ENCODE results near the gene KCTD16.

The KCTD16 gene

DNA sequence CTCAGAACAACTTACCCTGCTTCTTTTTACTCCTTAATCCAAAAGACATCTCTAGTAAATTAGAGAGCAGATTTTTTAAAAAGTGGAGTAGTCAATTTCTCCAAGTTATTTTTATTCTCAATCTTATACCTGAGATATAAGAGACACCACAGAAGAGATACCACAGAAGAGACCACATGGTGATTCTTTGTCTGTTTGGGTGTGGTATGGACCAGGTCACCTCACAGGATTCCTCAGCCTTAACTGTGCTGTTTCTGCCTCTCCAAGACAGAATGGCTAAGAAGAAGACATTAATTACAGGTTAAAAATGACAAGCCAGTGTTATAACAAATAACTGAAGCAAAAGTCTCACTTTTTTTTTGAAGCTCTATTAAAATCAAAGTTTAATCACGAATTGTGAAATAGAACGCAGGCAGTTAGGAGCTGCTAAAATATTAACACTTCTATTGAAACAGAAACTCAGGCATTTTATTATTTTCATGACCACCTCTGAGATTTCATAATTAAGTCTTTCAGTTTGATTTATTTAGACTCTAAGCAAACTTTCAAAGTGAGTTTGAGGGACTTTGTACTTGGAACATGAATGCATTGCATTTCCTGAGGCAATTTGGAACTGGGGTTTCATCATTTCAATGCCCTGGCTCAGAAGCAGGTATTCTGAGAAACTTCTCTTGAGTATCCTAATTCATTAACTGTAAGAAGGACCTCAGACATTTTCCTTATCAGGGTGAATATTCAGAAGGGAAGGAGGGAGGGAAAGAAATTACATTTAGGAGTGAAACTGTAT lies 280.7 kb downstream of the KCTD16 start:
- no peaks in the 10 kb centered on the region for H3K27me3 Mint-ChIP-seq
- no peak overlapping the region for H3K4me3 Mint-ChIP-seq
- H3K9me3 Mint-ChIP-seq = no peaks in the 10 kb centered on the region
- intact Hi-C loops (cut with micrococcal nuclease) = no loop called here
- no peak overlapping the region for H3K27ac Mint-ChIP-seq
- H3K36me3 Mint-ChIP-seq (ENCODE audit: low read depth) = no peaks in the 10 kb centered on the region
- H3K4me1 Mint-ChIP-seq (ENCODE audit: low read depth) = peaks cover 5% of the 10 kb centered on the region

DNA sequence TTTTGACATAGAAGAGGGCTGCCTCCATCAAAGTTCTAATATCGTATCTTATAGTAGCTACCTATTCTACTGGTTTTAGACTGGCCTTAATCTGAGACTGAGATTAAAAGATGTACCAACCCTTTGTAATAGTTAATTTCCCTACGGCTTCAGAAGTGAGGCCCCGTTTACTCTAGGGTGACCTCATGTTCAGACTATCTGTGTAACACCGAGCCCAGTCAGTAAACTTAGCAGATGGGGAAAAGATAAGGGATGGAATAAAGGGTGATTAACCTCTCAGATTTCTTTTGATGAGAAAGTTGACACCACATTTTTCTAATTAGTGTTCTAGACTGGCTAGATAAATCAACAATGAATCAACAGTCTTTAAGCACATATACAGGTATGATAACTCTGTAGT lies 283.1 kb downstream of the KCTD16 start:
- no peaks in the 10 kb centered on the region for H3K27me3 Mint-ChIP-seq
- no peak overlapping the region for H3K4me3 Mint-ChIP-seq
- no peaks in the 10 kb centered on the region for H3K36me3 Mint-ChIP-seq (ENCODE audit: low read depth)
- H3K9me3 Mint-ChIP-seq = no peaks in the 10 kb centered on the region
- no peaks in the 10 kb centered on the region for H3K4me1 Mint-ChIP-seq (ENCODE audit: low read depth)
- no peak overlapping the region for H3K27ac Mint-ChIP-seq
- intact Hi-C loops (cut with micrococcal nuclease) = no loop called here

GRCh38 chr5:144457160-144457559 lies 286.5 kb downstream of the KCTD16 start:
- no peaks in the 10 kb centered on the region for H3K36me3 Mint-ChIP-seq (ENCODE audit: low read depth)
- intact Hi-C loops (cut with micrococcal nuclease) = no loop called here
- H3K4me3 Mint-ChIP-seq = no peak overlapping the region
- no peaks in the 10 kb centered on the region for H3K4me1 Mint-ChIP-seq (ENCODE audit: low read depth)
- H3K9me3 Mint-ChIP-seq = no peaks in the 10 kb centered on the region
- no peaks in the 10 kb centered on the region for H3K27me3 Mint-ChIP-seq
- H3K27ac Mint-ChIP-seq = no peak overlapping the region

- intact Hi-C loops (cut with micrococcal nuclease) = no loop called here
- H3K4me1 Mint-ChIP-seq (ENCODE audit: low read depth) = no peaks in the 10 kb centered on the region
Measured at GRCh38 chr5:144458216-144458615, 287.5 kb downstream of the KCTD16 start.

DNA sequence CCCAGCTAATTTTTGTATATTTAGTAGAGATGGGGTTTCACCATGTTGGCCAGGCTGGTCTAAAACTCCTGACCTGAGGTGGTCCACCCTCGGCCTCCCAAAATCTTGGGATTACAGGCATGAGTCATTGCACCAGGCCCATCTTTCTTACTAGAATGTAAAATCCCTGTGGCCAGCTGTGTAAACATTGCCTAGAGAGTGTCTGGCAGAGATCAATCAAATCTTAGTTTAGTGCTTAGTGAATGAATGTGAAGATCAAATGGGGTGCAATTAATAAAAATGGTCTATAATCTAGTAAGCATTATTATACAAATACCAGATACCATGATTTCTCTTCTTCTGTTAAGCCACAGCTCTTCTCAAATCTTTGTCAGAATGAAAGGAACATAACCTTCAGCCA lies 289.9 kb downstream of the KCTD16 start:
- intact Hi-C loops (cut with micrococcal nuclease) = no loop called here
- peaks cover 9% of the 10 kb centered on the region for H3K9me3 Mint-ChIP-seq
- H3K4me1 Mint-ChIP-seq (ENCODE audit: low read depth) = no peaks in the 10 kb centered on the region
- H3K36me3 Mint-ChIP-seq (ENCODE audit: low read depth) = no peaks in the 10 kb centered on the region
- H3K27ac Mint-ChIP-seq = no peak overlapping the region
- H3K4me3 Mint-ChIP-seq = no peak overlapping the region
- H3K27me3 Mint-ChIP-seq = no peaks in the 10 kb centered on the region

More at GRCh38 chr5:144458216-144458615, 287.5 kb downstream of the KCTD16 start:
- Mint-ChIP-seq H3K4me3 (no peak overlapping the region), H3K27ac (no peak overlapping the region), H3K9me3 (no peaks in the 10 kb centered on the region), H3K36me3 (ENCODE audit: low read depth) (no peaks in the 10 kb centered on the region), H3K27me3 (no peaks in the 10 kb centered on the region)

GRCh38 chr5:144462577-144462976 lies 291.9 kb downstream of the KCTD16 start:
- Mint-ChIP-seq H3K36me3 (ENCODE audit: low read depth) (no peaks in the 10 kb centered on the region), H3K27ac (no peak overlapping the region), H3K9me3 (peaks cover 9% of the 10 kb centered on the region), H3K27me3 (no peaks in the 10 kb centered on the region), H3K4me3 (no peak overlapping the region), H3K4me1 (ENCODE audit: low read depth) (no peaks in the 10 kb centered on the region)
- intact Hi-C loops (cut with micrococcal nuclease) = no loop called here

DNA sequence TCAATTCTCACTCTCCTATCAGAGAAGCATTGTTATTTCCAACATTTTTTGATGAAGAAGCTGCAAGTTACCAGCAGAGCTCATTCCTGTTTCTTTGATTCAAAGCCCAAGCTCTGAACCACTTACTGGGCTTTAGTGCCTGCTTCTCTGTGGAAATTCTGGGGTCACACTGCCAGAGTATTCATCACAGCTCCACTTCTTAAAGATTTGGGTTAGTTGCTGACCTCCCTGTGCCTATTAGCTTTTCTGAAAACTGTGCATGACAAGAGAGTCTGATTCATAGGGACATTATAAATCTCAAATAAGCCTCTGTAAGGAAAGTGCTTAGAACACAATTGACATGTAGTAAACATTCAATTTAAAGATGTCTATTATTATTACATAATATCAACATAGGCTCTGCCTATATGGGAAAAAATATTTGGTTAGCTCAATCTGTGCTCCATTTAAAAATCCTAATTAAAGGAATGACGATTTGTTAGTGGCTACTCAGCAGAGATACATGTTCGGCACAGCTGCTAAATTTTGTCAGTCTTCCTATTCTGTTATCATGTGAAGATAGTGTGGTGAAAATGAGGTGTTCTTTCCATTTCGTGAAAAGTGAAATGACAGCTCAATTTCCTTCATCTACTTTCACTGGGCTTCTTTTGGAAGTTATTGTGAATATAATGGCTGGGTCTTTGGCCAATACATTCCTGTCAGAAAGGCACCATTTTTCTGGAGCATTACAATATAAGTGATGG lies 293.0 kb downstream of the KCTD16 start:
- peaks cover 5% of the 10 kb centered on the region for H3K4me1 Mint-ChIP-seq (ENCODE audit: low read depth)

DNA sequence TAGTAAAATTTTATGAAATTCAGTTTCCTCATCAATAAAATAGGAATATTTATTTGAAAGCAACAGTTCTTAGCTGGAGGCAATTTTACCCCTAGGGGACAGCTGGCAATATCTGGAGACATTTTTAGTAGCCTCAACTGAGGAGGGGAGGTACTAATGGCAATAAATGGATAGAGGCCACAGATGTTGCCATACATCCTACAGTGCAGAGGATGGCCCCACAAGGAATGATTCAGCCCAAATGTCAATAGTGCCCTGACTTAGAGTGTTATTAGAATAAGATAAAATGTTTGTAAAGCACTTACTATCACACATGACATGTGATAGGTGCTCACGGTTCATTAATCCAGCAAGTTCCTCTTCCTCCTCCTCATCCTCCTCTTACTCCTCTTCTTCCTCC lies 293.6 kb downstream of the KCTD16 start:
- Mint-ChIP-seq H3K9me3 (peaks cover 9% of the 10 kb centered on the region), H3K4me3 (no peak overlapping the region), H3K36me3 (ENCODE audit: low read depth) (no peaks in the 10 kb centered on the region), H3K4me1 (ENCODE audit: low read depth) (peaks cover 5% of the 10 kb centered on the region), H3K27me3 (no peaks in the 10 kb centered on the region), H3K27ac (no peak overlapping the region)
- intact Hi-C loops (cut with micrococcal nuclease) = no loop called here

More for the DNA sequence above, 293.0 kb downstream of the KCTD16 start:
- no peak overlapping the region for H3K27ac Mint-ChIP-seq
- peaks cover 9% of the 10 kb centered on the region for H3K9me3 Mint-ChIP-seq
- intact Hi-C loops (cut with micrococcal nuclease) = no loop called here
- no peaks in the 10 kb centered on the region for H3K27me3 Mint-ChIP-seq
- H3K4me3 Mint-ChIP-seq = no peak overlapping the region
- H3K36me3 Mint-ChIP-seq (ENCODE audit: low read depth) = no peaks in the 10 kb centered on the region

DNA sequence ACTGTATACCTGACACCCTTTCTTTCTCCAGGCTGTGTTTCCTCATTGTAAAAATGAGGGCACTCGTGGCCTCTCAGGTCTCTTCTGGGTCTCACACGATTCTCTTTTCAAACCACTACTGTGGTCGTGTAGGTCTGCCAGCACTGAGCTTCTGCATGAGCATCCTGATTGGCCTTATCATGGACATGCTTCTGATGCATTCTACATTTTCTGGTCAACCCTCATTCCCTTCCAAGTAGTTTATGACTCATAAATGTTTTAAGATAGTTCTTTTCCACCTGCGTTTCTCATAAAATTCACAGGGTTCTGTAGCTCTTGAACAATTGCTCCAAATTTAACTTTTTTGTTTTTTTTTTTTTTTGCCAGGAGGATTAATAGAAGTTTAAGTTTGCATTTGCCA lies 294.8 kb downstream of the KCTD16 start:
- no peaks in the 10 kb centered on the region for H3K27me3 Mint-ChIP-seq
- no peak overlapping the region for H3K27ac Mint-ChIP-seq
- H3K4me1 Mint-ChIP-seq (ENCODE audit: low read depth) = peaks cover 5% of the 10 kb centered on the region
- H3K4me3 Mint-ChIP-seq = no peak overlapping the region
- intact Hi-C loops (cut with micrococcal nuclease) = no loop called here
- no peaks in the 10 kb centered on the region for H3K36me3 Mint-ChIP-seq (ENCODE audit: low read depth)
- peaks cover 9% of the 10 kb centered on the region for H3K9me3 Mint-ChIP-seq

DNA sequence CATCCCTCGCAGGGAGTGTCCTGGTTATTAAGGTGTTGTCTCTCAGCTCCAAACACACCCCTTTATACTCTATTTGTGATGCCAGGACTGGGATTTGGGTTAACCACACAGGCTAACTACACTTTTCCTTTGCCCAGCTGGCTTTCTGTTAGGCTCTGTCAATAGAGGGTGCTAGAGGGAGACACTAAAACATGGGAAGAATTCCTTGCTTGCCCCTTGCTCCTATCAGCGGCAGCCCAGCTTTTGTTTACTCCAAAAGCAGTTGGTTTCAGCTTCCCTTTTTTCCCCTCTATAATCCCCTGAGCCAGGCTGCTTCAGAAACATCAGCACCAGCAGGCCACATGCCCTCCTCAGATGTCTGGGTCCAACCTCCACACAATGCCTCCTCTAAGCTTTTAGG lies 297.1 kb downstream of the KCTD16 start:
- Mint-ChIP-seq H3K27me3 (no peaks in the 10 kb centered on the region), H3K27ac (no peak overlapping the region), H3K9me3 (peaks cover 9% of the 10 kb centered on the region), H3K36me3 (ENCODE audit: low read depth) (no peaks in the 10 kb centered on the region), H3K4me1 (ENCODE audit: low read depth) (peaks cover 10% of the 10 kb centered on the region), H3K4me3 (no peak overlapping the region)
- intact Hi-C loops (cut with micrococcal nuclease) = no loop called here

DNA sequence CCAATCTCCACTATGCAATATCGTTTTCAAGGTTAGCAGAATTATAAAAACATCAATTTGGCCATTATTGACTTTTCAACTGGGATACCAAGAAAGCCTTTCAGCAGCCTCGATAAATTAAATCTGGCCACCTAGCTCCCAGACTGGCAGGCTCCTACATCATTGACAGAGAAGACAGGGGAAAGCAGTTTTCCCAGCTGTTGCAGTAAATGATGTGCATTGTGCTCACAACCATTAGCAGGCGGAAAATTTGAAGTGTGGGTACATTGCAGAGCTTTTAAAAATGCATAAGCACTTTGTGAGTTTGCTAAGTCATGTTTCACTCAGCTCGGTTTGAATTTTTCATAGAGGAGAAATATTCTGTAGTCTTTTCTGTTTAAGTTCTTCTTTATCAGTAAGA lies 297.9 kb downstream of the KCTD16 start:
- Mint-ChIP-seq H3K4me1 (ENCODE audit: low read depth) (peaks cover 10% of the 10 kb centered on the region), H3K27me3 (no peaks in the 10 kb centered on the region), H3K36me3 (ENCODE audit: low read depth) (no peaks in the 10 kb centered on the region), H3K27ac (no peak overlapping the region), H3K9me3 (peaks cover 9% of the 10 kb centered on the region), H3K4me3 (no peak overlapping the region)
- intact Hi-C loops (cut with micrococcal nuclease) = no loop called here

DNA sequence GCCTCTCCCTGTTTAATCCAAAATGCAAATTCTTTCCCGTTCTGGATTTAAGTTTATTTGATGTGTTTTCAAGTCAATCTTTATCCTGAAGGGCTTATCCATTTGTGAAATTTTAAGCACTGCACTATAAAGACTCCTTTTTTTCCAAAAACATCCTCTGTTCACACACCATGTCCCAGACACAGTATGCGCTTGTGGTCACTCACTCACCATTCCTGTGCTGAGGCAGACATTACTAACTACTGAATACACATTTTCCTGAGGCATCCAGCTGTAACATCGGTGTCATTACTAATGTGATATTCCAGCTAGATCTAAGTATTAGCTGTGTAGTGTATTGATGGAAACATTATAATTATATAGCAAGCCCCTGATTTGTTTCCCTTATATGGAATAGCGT lies 298.4 kb downstream of the KCTD16 start:
- Mint-ChIP-seq H3K36me3 (ENCODE audit: low read depth) (no peaks in the 10 kb centered on the region), H3K27ac (no peak overlapping the region), H3K27me3 (no peaks in the 10 kb centered on the region), H3K4me3 (no peak overlapping the region), H3K9me3 (peaks cover 9% of the 10 kb centered on the region), H3K4me1 (ENCODE audit: low read depth) (peaks cover 10% of the 10 kb centered on the region)
- intact Hi-C loops (cut with micrococcal nuclease) = no loop called here

DNA sequence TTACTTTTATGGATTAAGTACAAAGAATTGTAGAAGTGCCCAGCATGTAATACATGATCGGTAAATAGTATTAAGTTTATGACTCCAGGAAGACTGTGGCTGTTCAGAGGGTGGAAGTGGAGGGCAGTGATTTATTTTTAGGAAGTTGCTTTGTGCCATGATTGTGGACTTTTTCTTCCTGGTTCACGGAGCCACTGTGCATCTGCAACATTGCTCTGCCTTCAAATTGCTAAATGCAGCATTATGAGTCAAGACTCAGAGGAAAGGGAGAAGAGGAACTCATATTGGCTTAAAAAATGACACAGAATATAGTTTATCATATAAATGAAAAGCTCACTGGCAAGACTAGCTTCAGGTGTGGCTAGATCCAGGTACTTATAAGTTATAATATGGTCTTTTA lies 301.5 kb downstream of the KCTD16 start:
- Mint-ChIP-seq H3K27me3 (no peaks in the 10 kb centered on the region), H3K9me3 (no peaks in the 10 kb centered on the region), H3K27ac (no peak overlapping the region), H3K36me3 (ENCODE audit: low read depth) (no peaks in the 10 kb centered on the region), H3K4me1 (ENCODE audit: low read depth) (peaks cover 10% of the 10 kb centered on the region), H3K4me3 (no peak overlapping the region)
- intact Hi-C loops (cut with micrococcal nuclease) = no loop called here

GRCh38 chr5:144473650-144474049 lies 303.0 kb downstream of the KCTD16 start:
- intact Hi-C loops (cut with micrococcal nuclease) = no loop called here
- Mint-ChIP-seq H3K9me3 (no peaks in the 10 kb centered on the region), H3K4me3 (no peak overlapping the region), H3K27me3 (no peaks in the 10 kb centered on the region), H3K36me3 (ENCODE audit: low read depth) (no peaks in the 10 kb centered on the region), H3K27ac (no peak overlapping the region), H3K4me1 (ENCODE audit: low read depth) (peaks cover 5% of the 10 kb centered on the region)
